H9 (cell line): ENCODE results near the gene SCGN. TPM values are rescaled to one million over a fixed set of nuclear protein-coding genes. Genes with fewer than 3 reads are reported as not detected.

Source experiments
- DNase-seq: peaks from one replicate; pipeline ENCODE4 v3.0.0-alpha.2; 2017
- H2AFZ ChIP-seq: one replicate; pipeline ENCODE4 v1.6.1; 2013; ENCODE audit warnings: mild to moderate bottlenecking, low read length, control low read depth, moderate library complexity
- H2AK5ac ChIP-seq: 2 replicates; pipeline ENCODE4 v1.6.1; 2013; ENCODE audit warnings: low read length, control low read depth, mixed read lengths; ENCODE audit not compliant: insufficient read length
- H2BK120ac ChIP-seq: one replicate; pipeline ENCODE4 v1.6.1; 2013; ENCODE audit warnings: low read depth, mild to moderate bottlenecking, low read length, control low read depth, inconsistent platforms; ENCODE audit not compliant: poor library complexity, severe bottlenecking
- H2BK12ac ChIP-seq: 2 replicates; pipeline ENCODE4 v1.6.1; 2013; ENCODE audit warnings: low read length, control low read depth, mixed read lengths, low read depth; ENCODE audit not compliant: insufficient read length
- H2BK15ac ChIP-seq: 2 replicates; pipeline ENCODE4 v1.6.1; 2013; ENCODE audit warnings: low read depth, low read length, control low read depth
- H2BK20ac ChIP-seq: one replicate; pipeline ENCODE4 v1.6.1; 2013; ENCODE audit warnings: low read depth, mild to moderate bottlenecking, low read length, control low read depth, inconsistent platforms; ENCODE audit not compliant: poor library complexity, severe bottlenecking
- H2BK5ac ChIP-seq: 2 replicates; pipeline ENCODE4 v1.6.1; 2013; ENCODE audit warnings: low read length, control low read depth, mixed read lengths; ENCODE audit not compliant: insufficient read length
- H3K14ac ChIP-seq: 2 replicates; pipeline ENCODE4 v1.6.1; 2013; ENCODE audit warnings: low read length, control low read depth; ENCODE audit not compliant: insufficient read depth
- H3K18ac ChIP-seq: 2 replicates; pipeline ENCODE4 v1.6.1; 2013; ENCODE audit warnings: low read depth, mild to moderate bottlenecking, mixed read lengths, low read length, control low read depth; ENCODE audit not compliant: insufficient read length
- H3K23ac ChIP-seq: 2 replicates; pipeline ENCODE4 v1.6.1; 2013; ENCODE audit warnings: low read length, control low read depth, mixed read lengths, low read depth; ENCODE audit not compliant: insufficient read length
- H3K23me2 ChIP-seq: 2 replicates; pipeline ENCODE4 v1.6.1; 2013; ENCODE audit warnings: low read depth, mild to moderate bottlenecking, mixed read lengths, low read length, control low read depth; ENCODE audit not compliant: insufficient read length, poor library complexity, severe bottlenecking
- H3K27ac ChIP-seq: 2 replicates; pipeline ENCODE4 v1.5.1; 2013; ENCODE audit warnings: low read length, control low read depth, mixed read lengths, low read depth; ENCODE audit not compliant: insufficient read length
- H3K27me3 ChIP-seq: 2 replicates; pipeline ENCODE4 v1.6.1; 2013; ENCODE audit warnings: low read length, control low read depth, inconsistent platforms; ENCODE audit not compliant: insufficient read depth
- H3K4ac ChIP-seq: 2 replicates; pipeline ENCODE4 v1.6.1; 2013; ENCODE audit warnings: low read depth, mild to moderate bottlenecking, control low read depth, inconsistent platforms, low read length, moderate library complexity
- H3K4me1 ChIP-seq: 2 replicates; pipeline ENCODE4 v1.6.1; 2013; ENCODE audit warnings: low read length, control low read depth, inconsistent platforms; ENCODE audit not compliant: insufficient read depth
- H3K4me2 ChIP-seq: 2 replicates; pipeline ENCODE4 v1.6.1; 2013; ENCODE audit warnings: low read length, control low read depth, mixed read lengths; ENCODE audit not compliant: insufficient read length, insufficient read depth
- H3K56ac ChIP-seq: 2 replicates; pipeline ENCODE4 v1.6.1; 2013; ENCODE audit warnings: low read depth, mild to moderate bottlenecking, mixed read lengths, low read length, control low read depth; ENCODE audit not compliant: insufficient read length
- H3K79me1 ChIP-seq: 2 replicates; pipeline ENCODE4 v1.6.1; 2013; ENCODE audit warnings: low read depth, mild to moderate bottlenecking, moderate library complexity, low read length, control low read depth, inconsistent platforms; ENCODE audit not compliant: insufficient read depth, poor library complexity, severe bottlenecking
- H3K79me2 ChIP-seq: 2 replicates; pipeline ENCODE4 v1.6.1; 2013; ENCODE audit warnings: low read length, control low read depth, inconsistent platforms; ENCODE audit not compliant: insufficient read depth
- H3K9ac ChIP-seq: 2 replicates; pipeline ENCODE4 v1.6.1; 2013; ENCODE audit warnings: low read length, control low read depth, mixed read lengths; ENCODE audit not compliant: insufficient read length; ENCODE audit errors: extremely low read depth
- H3K9me3 ChIP-seq: one replicate; pipeline ENCODE4 v1.6.1; 2013; ENCODE audit warnings: low read depth, low read length, inconsistent platforms; ENCODE audit not compliant: control insufficient read depth
- H3T11ph ChIP-seq: one replicate; pipeline ENCODE4 v1.6.1; 2013; ENCODE audit warnings: mild to moderate bottlenecking, low read length, control low read depth, inconsistent platforms
- H4K20me1 ChIP-seq: one replicate; pipeline ENCODE4 v1.6.1; 2013; ENCODE audit not compliant: control insufficient read depth, insufficient read length, insufficient read depth
- H4K5ac ChIP-seq: 2 replicates; pipeline ENCODE4 v1.6.1; 2013; ENCODE audit warnings: low read depth, mild to moderate bottlenecking, mixed read lengths, low read length, control low read depth; ENCODE audit not compliant: insufficient read length
- H4K8ac ChIP-seq: replicated peaks from 2 replicates; pipeline ENCODE4 v1.6.1; 2013; ENCODE audit warnings: low read length, control low read depth, mixed read lengths, low read depth; ENCODE audit not compliant: insufficient read length
- H4K91ac ChIP-seq: 2 replicates; pipeline ENCODE4 v1.6.1; 2013; ENCODE audit warnings: low read depth, mild to moderate bottlenecking, moderate library complexity, mixed read lengths, low read length, control low read depth; ENCODE audit not compliant: insufficient read length
- H3K27ac Mint-ChIP-seq, 3 experiments: 2 replicates in 2 of 3; 3 replicates in 1 of 3; pipeline ENCODE4 v1.8.0; 2020 to 2021; ENCODE audit warnings: mixed read lengths in 3 of 3, mild to moderate bottlenecking in 1 of 3, moderate library complexity in 1 of 3
- H3K27me3 Mint-ChIP-seq: 2 replicates; pipeline ENCODE4 v1.8.0; 2021; ENCODE audit warnings: low read depth, mild to moderate bottlenecking, moderate library complexity, mixed read lengths
- H3K36me3 Mint-ChIP-seq, 3 experiments: 2 replicates in 2 of 3; 3 replicates in 1 of 3; pipeline ENCODE4 v1.8.0; 2020 to 2021; ENCODE audit warnings: low read depth in 3 of 3, mixed read lengths in 3 of 3; ENCODE audit not compliant: insufficient read depth in 1 of 3
- H3K4me1 Mint-ChIP-seq, 2 experiments: 2 replicates each; pipeline ENCODE4 v1.8.0; 2020; ENCODE audit warnings: mixed read lengths in 2 of 2
- H3K4me3 Mint-ChIP-seq, 2 experiments: 2 replicates in 1 of 2; 3 replicates in 1 of 2; pipeline ENCODE4 v1.8.0; 2020 to 2021; ENCODE audit warnings: mild to moderate bottlenecking in 2 of 2, mixed read lengths in 2 of 2, moderate library complexity in 1 of 2
- H3K9me3 Mint-ChIP-seq, 2 experiments: 2 replicates in 1 of 2; 3 replicates in 1 of 2; pipeline ENCODE4 v1.8.0; 2020; ENCODE audit warnings: mild to moderate bottlenecking in 2 of 2, mixed read lengths in 2 of 2, moderate library complexity in 1 of 2
- CTCF ChIP-seq: fragments of 200-600 bp; sonication (generic); conservative IDR thresholded peaks from 3 replicates; pipeline ENCODE4 v1.8.0; 2021; ENCODE audit warnings: antibody characterized with exemption, mild to moderate bottlenecking
- WGBS: extraction: QIAGEN DNeasy Blood & Tissue Kit; methylation state at CpG from one replicate; pipeline ENCODE4 v1.1.7; 2013; ENCODE audit warnings: missing lambda C conversion rate, low lambda C conversion rate, mixed read lengths; ENCODE audit not compliant: insufficient read length; ENCODE audit errors: extremely low coverage; 5-methylcytosine and 5-hydroxymethylcytosine counted together
- total RNA-seq: library from RNA; stranded (reverse); gene quantifications from 2 replicates; pipeline ENCODE4 v1.2.1, GENCODE V29; 2021

Gene SCGN
- total RNA-seq, 1 experiment from 2014 or later: not detected

GRCh38 chr6:25746968-25747367 is 95.0 kb downstream of the SCGN start:
- H3K18ac ChIP-seq: no peak overlapping the region
- no peak overlapping the region for H2BK20ac ChIP-seq
- no peak overlapping the region for H3K4me3 Mint-ChIP-seq
- H3K9ac ChIP-seq: no peak overlapping the region
- no peak overlapping the region for H3K27ac ChIP-seq
- H3K9me3 Mint-ChIP-seq: 0 out of 5 replicates have a peak, but pooled peaks cover 0 to 2% of the 10 kb centered on the region in 2 experiments
- no peak overlapping the region for H4K5ac ChIP-seq
- H2BK120ac ChIP-seq: no peak overlapping the region
- no peak overlapping the region for H2BK5ac ChIP-seq
- DNase-seq: no peak
- H3K27me3 ChIP-seq: no peaks in the 10 kb centered on the region
- no peaks in the 10 kb centered on the region for H3K79me1 ChIP-seq
- H4K91ac ChIP-seq: no peak overlapping the region
- H3K23me2 ChIP-seq: no peaks in the 10 kb centered on the region
- H2AK5ac ChIP-seq: no peak overlapping the region
- H3K23ac ChIP-seq: no peak overlapping the region
- no peak overlapping the region for H3K27ac Mint-ChIP-seq
- H3K27me3 Mint-ChIP-seq: no peaks in the 10 kb centered on the region
- H3K56ac ChIP-seq: no peak overlapping the region
- no CpG with 5 or more reads among the region's 1 CpG for WGBS
- peaks cover 0 to 2% (median 2%) of the 10 kb centered on the region in 3 experiments; a peak in 4 of 7 replicates for H3K36me3 Mint-ChIP-seq
- TF ChIP-seq CTCF: peak; percentile 62
- no peaks in the 10 kb centered on the region for H3K9me3 ChIP-seq
- no peak overlapping the region for H3T11ph ChIP-seq
- H3K79me2 ChIP-seq: no peaks in the 10 kb centered on the region
- H4K8ac ChIP-seq: no peak overlapping the region
- H3K4ac ChIP-seq: no peak overlapping the region
- H3K4me1 Mint-ChIP-seq: no peaks in the 10 kb centered on the region
- no peak overlapping the region for H2AFZ ChIP-seq
- H4K20me1 ChIP-seq: no peaks in the 10 kb centered on the region
- no peaks in the 10 kb centered on the region for H3K4me1 ChIP-seq
- no peak overlapping the region for H3K14ac ChIP-seq
- H2BK15ac ChIP-seq: no peak overlapping the region
- H2BK12ac ChIP-seq: no peak overlapping the region
- no peak overlapping the region for H3K4me2 ChIP-seq
